OCI-LY7 (cell line): Measurements from ENCODE around the gene NME3.
A peak's percentile ranks its signal among the peaks of the same experiment; 100 is the strongest.

Source experiments
- EZH2phosphoT487 ChIP-seq: fragments of 200-600 bp; sonication (generic); IDR thresholded peaks from 2 replicates; pipeline ENCODE4 v1.6.1; 2018; ENCODE audit warnings: low read depth, borderline replicate concordance, mild to moderate bottlenecking, mixed run types, antibody characterized with exemption, low read length, moderate library complexity, mixed read lengths
- TF ChIP-seq, protein P1 (sequence below): fragments of 200-600 bp; sonication (generic); conservative IDR thresholded peaks from 2 replicates; pipeline ENCODE4 v1.5.1; 2014; ENCODE audit warnings: mild to moderate bottlenecking, antibody characterized with exemption, low read length, moderate library complexity, mixed read lengths

DNA sequence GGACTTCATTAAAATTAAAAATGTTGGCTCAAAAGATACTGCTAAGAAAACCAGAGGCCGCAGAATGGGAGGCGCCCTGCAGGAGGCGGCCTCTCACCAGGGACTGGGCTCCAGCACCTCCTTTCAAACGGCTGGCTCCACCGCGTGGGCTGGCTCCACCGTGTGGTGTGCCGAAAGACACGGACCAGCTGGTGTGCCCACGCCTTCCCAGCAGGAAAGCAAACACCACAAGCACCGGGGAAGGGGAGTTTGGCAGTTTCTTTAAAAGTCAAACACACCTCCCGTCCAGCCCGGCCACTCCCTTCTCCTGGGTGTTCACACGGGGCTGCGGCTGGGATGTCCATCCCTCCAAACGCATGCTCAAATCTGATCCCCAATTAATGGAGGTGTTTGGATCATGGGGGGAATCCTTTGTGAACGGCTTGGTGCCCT lies 41.4 kb upstream of the NME3 start:
- TF ChIP-seq, protein P1, sequence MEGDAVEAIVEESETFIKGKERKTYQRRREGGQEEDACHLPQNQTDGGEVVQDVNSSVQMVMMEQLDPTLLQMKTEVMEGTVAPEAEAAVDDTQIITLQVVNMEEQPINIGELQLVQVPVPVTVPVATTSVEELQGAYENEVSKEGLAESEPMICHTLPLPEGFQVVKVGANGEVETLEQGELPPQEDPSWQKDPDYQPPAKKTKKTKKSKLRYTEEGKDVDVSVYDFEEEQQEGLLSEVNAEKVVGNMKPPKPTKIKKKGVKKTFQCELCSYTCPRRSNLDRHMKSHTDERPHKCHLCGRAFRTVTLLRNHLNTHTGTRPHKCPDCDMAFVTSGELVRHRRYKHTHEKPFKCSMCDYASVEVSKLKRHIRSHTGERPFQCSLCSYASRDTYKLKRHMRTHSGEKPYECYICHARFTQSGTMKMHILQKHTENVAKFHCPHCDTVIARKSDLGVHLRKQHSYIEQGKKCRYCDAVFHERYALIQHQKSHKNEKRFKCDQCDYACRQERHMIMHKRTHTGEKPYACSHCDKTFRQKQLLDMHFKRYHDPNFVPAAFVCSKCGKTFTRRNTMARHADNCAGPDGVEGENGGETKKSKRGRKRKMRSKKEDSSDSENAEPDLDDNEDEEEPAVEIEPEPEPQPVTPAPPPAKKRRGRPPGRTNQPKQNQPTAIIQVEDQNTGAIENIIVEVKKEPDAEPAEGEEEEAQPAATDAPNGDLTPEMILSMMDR: peak; percentile 69
- no peak for TF ChIP-seq EZH2phosphoT487
